GM03348 (cell line): ENCODE results near the gene GRAMD2B.

Experiments used
- DNase-seq: peaks from one replicate; pipeline ENCODE4 v3.0.0; 2012; ENCODE audit warnings: low spot score

Gene GRAMD2B

DNA sequence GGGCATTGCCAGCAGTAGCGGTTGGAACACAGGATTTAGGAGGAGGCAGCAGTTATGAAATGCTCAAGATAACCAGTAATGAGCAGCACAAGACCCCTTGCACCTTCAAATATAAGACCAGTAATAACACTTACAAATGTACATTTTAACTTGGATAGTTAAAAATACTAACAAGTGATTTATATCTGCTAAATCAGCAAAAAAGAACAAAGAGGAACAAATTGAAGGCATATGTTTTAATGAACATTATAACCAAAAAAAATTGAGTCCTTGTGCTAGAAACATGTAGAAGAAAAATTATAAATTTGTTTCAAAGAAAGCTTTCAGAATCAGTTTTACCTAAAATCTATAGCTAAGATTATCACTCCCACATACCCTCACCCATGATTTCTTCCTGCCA lies 119.8 kb downstream of the GRAMD2B start:
- DNase-seq, result no peak

DNA sequence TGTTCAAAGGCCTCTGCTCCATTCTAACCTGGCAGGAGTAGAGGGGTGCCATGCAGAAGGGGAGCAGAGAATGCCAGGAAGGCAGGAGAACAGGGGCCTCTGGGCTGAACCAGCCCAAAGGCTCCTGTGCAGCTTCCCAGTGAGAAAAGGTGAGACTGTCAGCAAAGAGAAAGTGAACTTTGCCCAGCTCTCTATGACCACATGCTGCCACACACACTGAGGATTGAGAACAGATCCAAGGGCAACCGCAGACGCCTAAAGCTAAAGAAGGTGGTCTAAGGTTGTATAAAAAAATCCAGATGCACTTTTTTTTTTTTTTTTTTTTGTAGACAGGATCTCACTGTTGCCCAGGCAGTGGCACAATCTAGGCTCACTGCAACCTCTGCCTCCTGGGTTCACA lies 120.5 kb downstream of the GRAMD2B start:
- DNase-seq, result no peak
